Erythroblast (primary cell): Measurements from ENCODE around the gene RNF152.

ENCODE experiments used
- GATA1 ChIP-seq: IDR thresholded peaks from 2 replicates; pipeline ENCODE4 v1.6.1; 2011; ENCODE audit warnings: low read depth, mild to moderate bottlenecking, control low read depth, low read length, moderate library complexity
- POLR2A ChIP-seq: IDR thresholded peaks from 2 replicates; pipeline ENCODE4 v1.6.1; 2011; ENCODE audit warnings: mild to moderate bottlenecking, low read length

GRCh38 chr18:61832858-61833257 is 59.9 kb downstream of the RNF152 start:
- TF ChIP-seq POLR2A (no peak), GATA1 (no peak)
